Lower leg skin (tissue), 3 donors: Measurements from ENCODE around the gene PPP2R5D.

Experiments
- CTCF ChIP-seq, 3 donors: fragments of 450-650 bp; IDR thresholded peaks; one replicate each; pipeline ENCODE4 v1.5.1; 2016; ENCODE audit warnings: antibody characterized with exemption in 3 of 3, mild to moderate bottlenecking in 3 of 3, moderate library complexity in 2 of 3
- POLR2A ChIP-seq, 2 donors: fragments of 450-650 bp; IDR thresholded peaks; one replicate each; pipeline ENCODE4 v1.6.1; 2016 to 2017; ENCODE audit warnings: antibody characterized with exemption in 2 of 2, mild to moderate bottlenecking in 1 of 2, moderate library complexity in 1 of 2

- TF ChIP-seq CTCF (IDR thresholded peaks at IDR 0.05) (no peak), POLR2A (IDR thresholded peaks at IDR 0.05) (peak in 1 of 2 donors; percentile 5)
These were observed 5.4 kb upstream of the PPP2R5D start, which contains the start of gene PEX6 for GRCh38 chr6:42978839-42979522.
